Ecto neural progenitor cell (in vitro differentiated cells): Measurements from ENCODE around the gene MAP3K20.
"Not testable (repeated sequence)": the region's sequence is repeated elsewhere in the genome, so short reads cannot be mapped to it uniquely, and the experiment has no call there.

Experiments
- DNase-seq: peaks from one replicate; pipeline ENCODE4 v3.0.0-alpha.2; 2018; ENCODE audit warnings: low spot score

Gene MAP3K20

DNA sequence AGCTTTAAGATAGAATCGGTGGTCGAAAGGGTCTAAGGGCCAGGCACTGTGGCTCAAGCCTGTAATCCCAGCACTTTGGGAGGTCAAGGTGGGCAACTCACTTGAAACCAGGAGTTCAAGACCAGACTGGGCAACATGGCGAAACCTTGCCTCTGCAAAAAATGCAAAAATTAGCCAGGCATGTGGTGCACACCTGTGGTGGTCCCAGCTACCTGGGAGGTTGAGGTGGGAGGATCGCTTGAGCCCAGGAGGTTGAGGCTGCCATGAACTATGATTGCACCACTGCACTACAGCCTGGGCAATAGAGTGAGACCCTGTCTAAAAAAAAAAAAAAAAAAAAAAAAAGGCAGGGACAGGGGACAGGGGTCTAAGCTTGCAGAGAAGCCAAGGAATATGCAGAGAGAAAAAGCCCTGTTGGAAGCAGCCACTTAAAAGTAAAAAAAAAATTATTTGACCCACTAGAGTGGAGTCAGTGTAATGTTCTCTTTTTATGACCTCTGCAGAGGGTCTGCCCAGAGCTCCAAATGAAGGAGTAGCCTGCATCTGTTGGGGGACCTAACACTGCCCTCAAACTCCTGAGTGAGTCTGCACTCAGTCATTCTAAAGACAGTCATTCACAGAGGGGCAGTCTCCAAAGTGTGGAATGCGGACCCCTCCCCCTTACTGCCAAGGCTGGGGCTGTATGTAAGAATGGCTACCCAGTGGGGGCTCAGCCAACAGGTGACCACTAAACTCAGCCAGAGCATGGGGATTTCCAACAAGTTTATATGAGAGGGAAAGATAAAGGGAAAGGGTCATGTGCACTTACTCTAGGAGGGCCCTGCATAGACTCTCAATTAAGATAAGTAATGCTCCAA lies 160.5 kb downstream of the MAP3K20 start:
- DNase-seq = no peak

DNA sequence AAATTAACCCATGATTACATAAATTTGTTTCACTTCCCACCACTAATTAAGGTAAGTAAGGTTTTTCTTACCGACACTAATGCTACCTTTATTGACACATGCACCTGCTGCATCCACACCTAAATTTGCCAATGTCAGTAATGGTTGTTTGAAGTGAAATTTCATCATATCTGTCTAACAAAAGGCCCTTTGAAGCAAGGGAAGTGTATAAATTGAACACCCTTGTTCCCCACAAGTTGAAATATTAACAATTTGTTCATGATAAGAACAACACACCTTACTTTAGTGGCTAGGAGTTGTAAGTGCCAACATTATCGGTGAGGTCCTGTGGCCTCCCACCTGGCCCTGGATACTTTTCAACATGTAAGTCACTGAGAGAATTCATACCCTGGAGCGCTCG lies 162.7 kb downstream of the MAP3K20 start:
- no peak for DNase-seq

DNA sequence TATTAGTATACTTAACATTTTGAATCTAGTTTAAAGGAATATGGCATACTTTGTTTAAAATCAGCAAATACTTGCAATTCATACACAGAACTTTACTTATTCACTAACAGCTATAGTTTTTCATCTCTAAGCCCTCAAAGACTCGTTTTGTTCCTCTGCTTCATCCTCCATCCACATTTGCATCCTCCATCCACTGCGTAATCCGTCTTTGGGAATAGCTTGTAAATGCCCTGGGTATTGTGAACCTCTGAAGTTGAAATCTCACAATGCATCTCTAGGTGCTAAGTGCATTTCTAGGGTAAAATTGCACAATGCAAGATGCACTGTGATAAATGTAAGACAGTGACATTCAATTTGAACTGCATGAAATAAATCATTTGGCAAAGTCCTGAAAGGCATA lies 163.2 kb downstream of the MAP3K20 start:
- no peak for DNase-seq

DNA sequence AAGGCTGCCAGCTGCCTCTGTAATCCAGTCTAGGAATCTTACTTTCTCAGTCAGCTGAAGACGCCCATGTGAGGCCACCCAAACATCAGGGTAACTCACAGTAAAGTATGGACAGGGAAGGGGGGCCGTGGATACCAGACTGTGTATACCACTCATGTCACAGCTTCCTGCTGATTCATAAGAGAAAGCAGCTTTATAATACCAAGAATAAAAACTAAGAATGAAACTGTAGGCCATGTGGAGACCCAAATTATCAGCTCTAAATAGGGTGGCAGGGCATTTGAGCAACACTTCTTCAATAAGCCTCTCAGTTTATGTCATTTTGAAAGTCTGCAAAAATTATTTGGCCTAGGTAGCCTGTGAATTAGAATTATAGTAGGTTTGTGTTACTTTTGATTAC lies 164.0 kb downstream of the MAP3K20 start:
- no peak for DNase-seq

DNA sequence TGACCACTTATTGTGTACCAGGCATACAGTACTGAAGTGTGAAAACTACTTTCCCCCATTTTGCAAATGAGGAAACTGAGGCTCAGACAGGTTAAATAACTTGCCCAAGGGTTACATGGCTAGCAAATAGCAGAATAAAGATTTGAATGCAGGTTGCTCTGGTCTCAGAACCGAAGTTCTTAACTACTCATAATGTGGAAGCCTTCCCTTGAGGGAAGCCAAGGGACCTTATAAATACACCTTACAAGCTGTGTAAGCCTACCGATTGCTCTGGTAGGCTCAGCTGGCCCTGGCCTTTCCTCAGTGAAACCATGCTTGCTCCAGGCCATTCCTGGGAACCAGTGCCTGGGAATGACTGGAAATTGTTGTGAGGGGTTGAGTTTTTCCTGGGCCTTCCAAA lies 164.4 kb downstream of the MAP3K20 start:
- DNase-seq = no peak

DNA sequence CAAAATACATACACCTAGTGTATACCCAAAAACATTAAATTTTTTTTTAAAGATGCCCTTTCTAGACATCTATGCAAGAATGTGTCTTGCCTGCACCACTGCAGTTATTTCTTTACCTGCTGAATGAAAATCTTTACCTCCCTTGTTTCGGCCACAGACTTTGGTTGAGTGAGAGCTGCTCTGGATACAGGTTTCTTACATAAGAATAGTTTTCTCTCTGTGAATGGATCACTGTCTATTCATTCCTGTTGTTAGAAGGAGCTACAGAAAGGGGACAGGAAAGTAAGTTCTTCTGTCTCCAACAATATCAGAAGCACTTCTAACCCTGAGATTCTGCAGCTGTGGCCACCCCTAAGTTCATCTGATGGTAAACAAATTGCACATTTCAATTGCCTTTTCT lies 166.0 kb downstream of the MAP3K20 start:
- no peak for DNase-seq

DNA sequence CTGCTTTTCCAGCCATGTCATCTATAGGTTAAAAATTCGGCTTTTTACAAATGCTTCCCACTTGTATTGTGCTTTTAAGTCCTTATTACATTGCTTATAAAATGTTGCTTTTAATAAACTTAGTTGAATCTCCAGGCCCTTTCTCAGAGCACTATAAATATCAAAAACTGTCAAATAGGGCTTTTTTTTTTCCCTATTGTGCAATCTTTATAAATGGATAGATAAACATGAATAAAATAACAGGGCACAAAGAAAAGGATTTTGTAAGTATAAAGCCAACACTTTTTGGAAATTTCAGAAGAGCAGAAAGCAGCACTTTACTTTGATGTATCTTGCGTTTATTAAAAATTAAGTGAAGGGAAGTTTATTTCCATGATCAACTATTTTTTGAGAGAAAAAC lies 171.5 kb downstream of the MAP3K20 start:
- DNase-seq = no peak

DNA sequence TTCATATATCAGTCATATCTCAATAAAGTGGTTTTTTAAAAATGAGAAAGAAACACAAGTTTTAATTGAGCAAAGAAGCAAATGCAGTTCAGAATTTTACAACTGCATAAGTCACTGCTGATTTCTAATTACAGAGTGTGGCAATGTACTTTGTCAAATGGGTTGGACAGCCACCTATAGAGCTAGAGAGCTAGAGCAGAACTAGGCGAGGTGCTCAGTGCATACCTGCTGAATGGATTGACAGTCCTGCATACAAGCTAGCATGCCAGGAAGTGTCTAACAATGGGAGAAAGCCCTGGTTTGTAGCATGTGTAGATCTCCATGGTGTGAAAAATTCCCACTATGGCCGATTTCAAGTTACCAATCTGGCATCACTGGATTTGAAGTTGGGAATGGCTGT lies 172.7 kb downstream of the MAP3K20 start:
- no peak for DNase-seq

DNA sequence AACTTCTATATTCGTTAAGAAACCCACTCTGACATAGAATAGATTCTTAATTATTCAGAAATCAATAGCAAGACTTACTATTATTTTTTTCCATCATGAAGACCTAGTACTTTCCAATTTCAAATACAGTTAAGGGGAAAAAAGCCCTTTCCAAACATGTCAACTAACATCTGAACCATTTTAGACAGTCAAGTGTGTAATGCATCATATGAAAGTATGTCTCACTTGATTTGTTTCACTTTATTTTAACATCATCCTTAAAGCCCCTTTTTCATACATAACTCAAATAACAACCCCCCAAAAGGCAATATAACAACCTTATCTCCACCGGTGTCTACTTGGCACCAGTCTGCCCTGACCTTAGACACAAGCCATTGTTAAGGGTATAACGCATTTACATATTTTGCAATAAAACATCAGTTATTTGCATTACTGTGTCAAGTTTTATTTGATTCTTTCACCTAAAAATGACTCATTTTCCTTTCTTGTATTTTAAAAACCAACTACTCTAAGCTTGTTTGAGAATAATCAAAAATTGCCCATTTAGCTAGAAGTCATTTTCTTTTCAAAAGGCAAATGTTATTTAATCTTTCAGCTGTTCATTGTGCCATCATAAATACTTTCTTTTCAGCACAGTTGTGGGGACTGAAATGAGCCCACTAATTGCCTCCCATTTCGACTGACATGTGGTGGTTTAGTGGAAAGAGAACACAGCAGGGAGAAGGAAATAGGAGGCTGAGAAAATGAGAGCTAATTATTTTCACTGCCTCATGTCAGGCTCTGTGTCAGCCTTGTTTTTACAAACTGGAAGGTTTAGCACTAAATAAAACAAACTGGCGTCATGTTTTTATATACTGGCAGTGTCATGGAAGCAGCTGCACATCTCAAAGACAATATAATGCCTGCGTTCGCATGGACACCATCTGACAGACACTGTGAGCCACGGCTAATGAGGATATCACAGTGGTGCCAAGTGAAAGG lies 174.3 kb downstream of the MAP3K20 start:
- DNase-seq = no peak

DNA sequence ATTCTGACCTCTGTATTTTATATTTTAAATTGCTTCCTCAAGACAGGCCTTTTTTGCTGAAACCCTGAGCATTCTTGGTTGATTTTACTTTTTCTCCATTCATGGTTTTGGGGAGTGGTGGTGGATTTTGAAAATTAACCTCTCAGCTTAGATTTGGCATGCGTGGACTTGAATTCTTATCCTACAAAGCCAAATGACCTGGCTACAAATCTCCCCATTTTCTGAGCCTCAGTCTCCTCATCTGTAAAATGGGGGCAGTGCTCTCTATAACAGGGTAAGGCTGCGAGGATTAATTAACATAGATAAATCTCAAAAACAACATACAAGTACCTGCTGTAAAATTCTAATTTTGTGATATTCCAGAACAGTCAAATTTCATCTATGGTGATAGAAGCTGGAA lies 175.6 kb downstream of the MAP3K20 start:
- no peak for DNase-seq

DNA sequence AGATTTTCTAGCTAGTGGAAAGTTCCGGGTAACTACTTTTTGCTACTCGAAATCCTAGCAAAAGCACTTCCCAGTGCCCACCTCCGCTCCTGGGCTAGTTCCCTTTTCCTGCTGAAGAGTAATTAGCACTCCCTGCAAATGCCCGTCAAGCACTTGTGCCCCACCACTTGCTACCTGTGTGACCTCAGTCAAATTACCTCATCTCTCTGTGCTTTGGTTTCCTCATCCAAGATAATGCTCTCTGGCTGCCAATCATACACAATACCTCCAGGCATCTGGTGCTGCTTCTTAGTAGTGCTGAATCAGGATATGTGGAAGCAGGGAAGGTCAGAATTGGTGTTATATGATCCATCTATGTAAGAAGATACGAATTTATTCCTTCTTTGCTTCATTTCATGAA lies 176.9 kb downstream of the MAP3K20 start:
- DNase-seq = no peak

DNA sequence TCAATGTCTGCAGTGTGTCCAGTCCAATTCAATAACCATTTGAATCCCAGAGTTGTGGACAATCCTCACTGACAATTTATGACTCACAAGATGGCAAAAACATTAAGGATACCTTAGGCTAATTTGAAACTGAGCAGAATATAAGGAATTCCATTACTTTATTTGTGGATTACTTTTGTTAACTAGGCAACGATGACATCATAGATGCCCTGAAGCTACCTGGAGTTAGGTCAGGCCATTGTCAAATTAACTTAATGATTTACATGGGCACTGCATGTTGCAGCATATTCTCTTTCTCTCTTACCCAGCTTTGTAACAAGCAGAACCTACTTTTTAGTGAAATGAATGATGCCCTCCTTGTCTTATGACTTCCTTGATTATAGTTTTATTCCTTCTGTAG lies 179.0 kb downstream of the MAP3K20 start:
- no peak for DNase-seq

DNA sequence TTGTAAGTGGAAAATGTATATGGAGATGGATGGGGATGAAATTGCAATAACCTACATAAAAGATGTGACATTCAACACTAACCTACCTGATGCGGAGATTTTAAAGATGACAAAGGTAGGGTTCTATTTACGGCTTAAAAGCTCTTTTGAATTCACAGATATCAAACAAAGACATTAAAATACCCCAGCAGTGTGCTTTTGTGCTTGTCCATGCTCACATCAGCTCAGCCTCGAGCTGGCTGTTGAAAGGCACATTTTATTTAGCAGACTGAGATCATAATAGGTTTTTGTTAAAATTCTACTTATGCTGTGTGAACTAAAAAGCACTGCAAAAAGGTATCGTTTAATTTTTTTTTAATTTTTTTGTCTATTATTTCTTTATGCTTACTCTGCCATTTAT lies 183.1 kb downstream of the MAP3K20 start:
- no peak for DNase-seq

DNA sequence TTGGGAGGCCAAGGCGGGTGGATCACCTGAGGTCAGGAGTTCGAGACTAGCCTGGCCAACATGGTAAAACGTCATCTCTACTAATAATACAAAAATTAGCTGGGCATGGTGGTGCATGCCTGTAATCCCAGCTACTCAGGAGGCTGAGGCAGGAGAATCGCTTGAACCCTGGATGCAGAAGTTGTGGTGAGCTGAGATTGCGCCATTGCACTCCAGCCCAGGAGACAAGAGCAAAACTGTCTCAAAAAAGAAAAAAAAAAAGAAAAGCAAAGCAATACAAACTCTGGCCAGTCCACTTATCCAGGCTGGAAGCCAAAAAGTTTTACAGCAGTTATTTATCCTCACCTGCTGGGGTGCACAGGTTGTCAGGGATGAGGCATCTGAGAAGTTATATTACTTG lies 186.7 kb downstream of the MAP3K20 start:
- DNase-seq = not testable (repeated sequence)

DNA sequence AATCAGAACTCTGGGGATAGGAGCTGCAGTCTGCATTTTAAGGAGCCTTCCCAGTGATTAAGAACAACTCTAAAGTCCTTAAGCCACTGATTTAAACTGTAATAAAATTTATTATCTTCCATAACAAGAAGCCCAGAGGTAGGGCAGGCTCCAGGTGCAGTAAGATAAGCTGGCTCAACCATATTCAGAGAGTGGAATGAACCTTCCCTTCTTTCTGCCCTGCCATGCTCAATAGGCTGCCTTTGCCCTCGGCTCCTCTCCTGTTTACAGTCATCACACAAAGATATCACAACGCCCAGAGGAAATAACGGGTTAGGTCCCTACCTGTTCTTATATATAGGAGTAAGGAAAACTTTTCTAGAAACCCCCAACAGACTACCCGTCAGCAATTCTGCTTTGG lies 188.5 kb downstream of the MAP3K20 start:
- DNase-seq = no peak

DNA sequence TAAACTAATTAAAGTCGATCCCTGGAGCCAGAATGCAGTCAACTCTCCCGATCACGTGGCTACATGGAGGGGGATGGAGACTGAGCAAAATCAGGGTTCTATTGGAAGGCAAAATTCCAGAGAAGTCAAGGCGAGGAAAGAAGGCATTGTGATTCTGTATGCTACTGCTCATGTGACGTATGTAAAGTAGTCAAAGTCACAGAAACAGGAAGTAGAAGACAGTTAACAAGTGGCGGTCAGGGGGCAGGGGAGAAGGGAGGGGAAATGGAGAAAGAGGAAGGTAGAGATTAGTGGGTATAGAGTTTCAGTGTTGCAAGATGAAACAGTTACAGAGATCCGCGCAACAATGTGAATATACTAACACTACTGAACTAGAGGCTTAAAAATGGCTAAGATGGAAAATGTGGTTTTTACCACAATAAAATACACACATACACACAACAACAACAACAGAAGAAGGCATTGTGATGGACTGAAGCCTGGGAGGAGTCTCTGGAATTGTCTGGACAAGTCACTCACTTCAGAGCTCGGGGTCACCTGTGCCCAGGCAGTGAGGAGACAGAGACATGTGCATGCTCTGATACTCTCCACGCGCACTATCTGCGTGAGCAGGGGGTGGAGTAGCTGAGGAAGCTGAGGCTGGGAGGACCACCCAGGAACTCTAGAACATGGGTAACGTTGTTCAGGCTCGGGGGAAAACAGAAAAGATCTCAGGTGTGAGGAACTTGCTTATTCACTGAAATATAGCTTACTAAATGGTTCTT lies 189.1 kb downstream of the MAP3K20 start:
- no peak for DNase-seq

DNA sequence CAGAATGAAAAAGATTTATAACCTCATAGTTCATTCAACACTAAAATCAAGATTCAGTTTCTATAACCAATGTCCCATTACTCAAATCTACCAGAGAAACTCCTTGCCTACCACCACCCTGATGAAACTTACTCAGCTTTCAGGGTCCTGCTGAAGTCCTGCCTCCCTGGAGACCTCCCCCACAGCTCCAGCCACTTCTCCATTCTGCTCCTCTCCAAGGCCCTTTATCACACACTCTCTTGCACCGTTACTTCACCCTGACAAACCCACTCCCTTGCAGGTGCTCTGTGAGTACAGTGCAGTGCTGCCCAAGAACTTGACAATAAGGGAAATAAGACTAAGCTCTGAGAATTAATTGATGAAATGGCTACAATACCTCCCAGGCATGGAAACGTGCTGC lies 195.5 kb downstream of the MAP3K20 start:
- DNase-seq = no peak

DNA sequence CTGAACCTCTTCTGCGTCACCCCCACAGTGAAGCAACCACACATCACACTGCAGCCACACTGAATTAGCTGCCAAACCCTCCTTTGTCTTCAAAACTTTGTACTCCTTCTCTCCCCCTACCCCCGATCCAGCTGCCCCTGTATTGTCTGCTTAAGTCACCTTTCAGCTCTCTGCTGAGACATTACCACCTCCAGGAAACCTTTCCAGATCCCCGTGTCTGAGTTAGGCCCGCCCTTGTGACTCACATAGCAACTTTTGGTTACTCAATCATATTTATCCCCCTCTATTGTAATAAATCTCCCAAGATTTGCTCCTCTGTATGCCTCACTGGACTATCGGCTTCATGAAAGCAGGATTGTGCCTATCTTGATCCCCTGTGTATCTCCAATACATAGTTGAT lies 196.2 kb downstream of the MAP3K20 start:
- DNase-seq = no peak

DNA sequence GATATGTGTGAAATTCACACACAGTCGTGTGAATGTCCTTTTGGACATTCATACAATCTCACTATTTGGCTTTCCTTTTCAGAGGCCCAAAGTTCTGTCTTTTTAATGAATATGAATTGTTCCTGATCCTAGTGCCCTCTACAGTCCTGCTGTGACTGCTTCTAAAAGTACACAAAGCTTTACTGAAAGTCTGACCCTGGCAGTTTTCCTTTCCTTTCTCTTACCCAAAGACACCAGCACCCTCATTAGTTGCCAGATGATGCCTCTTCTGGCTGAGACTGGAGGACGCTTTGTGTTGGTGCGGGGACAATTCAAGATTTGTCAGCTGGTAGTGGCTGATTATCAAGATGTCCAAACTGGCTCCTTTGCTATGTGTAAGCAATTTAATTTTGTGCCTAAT lies 197.2 kb downstream of the MAP3K20 start:
- no peak for DNase-seq

DNA sequence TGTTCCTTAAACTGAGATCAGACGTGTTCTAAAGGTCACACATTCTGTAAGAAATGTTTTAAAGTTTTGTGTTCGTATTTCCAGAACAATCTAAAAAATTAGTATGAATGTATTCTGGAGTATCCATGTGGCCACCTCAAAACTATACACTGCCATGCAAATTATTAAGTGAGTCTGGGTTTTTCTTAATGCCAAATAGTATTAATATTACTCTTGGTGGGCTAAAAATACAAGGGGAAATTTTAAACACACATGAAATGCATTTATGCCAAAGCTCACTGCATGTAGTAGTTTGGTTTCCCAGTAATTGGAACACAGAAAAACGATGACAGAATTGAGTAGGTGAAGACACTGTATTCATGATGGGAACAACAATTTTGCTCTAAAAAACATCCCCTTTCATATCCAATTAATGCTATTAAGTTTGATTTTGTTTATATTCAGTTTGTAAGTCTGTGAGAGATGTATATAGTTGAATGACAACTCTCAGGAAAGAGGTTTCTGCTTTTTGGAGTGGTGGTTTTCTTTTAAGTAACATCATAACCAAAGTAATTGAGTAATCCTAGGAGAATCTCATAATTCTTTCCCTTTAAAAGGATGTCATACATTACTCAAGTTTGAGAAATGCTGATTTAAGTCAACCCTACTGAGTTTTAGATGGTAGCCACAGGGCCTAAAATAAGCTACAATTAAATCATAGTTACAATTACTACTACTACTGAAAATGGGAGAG lies 203.3 kb downstream of the MAP3K20 start:
- DNase-seq = no peak

DNA sequence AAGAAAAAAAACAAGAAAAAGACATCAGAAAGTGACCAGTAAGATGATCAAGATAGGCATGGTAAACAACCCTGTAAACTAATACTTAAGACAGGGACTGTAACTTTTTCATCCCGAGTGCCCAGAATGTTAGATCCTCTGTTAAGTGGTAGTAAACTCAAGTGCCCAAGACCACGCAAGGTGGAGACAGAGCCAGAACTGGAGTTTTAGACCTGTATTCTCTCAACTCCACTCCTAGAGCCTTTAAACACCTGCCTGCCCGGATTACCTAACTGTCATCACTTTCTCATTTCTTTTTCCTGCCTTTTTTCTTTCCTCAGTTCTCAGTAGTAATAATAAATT lies 203.9 kb downstream of the MAP3K20 start:
- DNase-seq = no peak

DNA sequence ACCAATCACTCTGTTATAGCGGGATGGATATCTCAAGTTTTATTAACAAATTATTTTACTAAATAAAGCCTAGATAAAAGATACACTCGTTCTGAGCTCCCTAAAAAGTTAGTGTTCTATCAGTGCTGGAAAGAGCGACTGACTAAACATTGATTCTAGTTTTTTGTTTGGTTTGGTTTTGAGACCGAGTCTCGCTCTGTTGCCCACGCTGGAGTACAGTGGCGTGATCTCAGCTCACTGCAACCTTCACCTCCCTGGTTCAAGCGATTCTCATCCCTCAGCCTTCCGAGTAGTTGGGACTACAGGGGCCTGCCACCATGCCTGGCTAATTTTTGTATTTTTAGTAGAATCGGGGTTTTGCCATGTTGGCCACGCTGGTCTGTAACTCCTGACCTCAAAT lies 205.2 kb downstream of the MAP3K20 start:
- DNase-seq = no peak
